CD14-positive monocyte (primary cell): ENCODE measurements around the gene NLRP9. TPM values are rescaled to one million over a fixed set of nuclear protein-coding genes. Genes with fewer than 3 reads are reported as not detected.

Experiments
- DNase-seq, 3 donors: peaks; one replicate each; pipeline ENCODE4 v3.0.0-alpha.2; 2011 to 2022
- H2AFZ ChIP-seq: 2 replicates; pipeline ENCODE4 v1.6.0; 2012; ENCODE audit warnings: mild to moderate bottlenecking, low read depth, low read length, inconsistent platforms; ENCODE audit not compliant: insufficient read depth, poor library complexity, severe bottlenecking
- H3K27ac ChIP-seq, 2 donors: 1 replicate in 1 of 2; 2 replicates in 1 of 2; pipeline ENCODE4 v1.5.1; 2012 to 2013; ENCODE audit warnings: low read length in 2 of 2, control low read depth in 1 of 2, inconsistent platforms in 1 of 2, low read depth in 1 of 2, mild to moderate bottlenecking in 1 of 2
- H3K27me3 ChIP-seq, 2 donors: one replicate each; pipeline versions ENCODE4 v1.6.0 to v1.6.1; 2011 to 2013; ENCODE audit warnings: low read length in 2 of 2; ENCODE audit not compliant: control insufficient read depth in 2 of 2, insufficient read depth in 2 of 2
- H3K36me3 ChIP-seq, 2 donors: replicated peaks in 1 of 2; 1 replicate in 1 of 2; 2 replicates in 1 of 2; pipeline versions ENCODE4 v1.5.1 to v1.6.1; 2012 to 2013; ENCODE audit warnings: low read length in 2 of 2, control low read depth in 1 of 2, inconsistent platforms in 1 of 2, mild to moderate bottlenecking in 1 of 2; ENCODE audit not compliant: insufficient read depth in 2 of 2, control insufficient read depth in 1 of 2
- H3K4me1 ChIP-seq, 2 donors: 1 replicate in 1 of 2; 2 replicates in 1 of 2; pipeline versions ENCODE4 v1.5.1 to v1.6.1; 2012 to 2013; ENCODE audit warnings: low read length in 2 of 2, control low read depth in 1 of 2, inconsistent platforms in 1 of 2, mild to moderate bottlenecking in 1 of 2, moderate library complexity in 1 of 2; ENCODE audit not compliant: insufficient read depth in 2 of 2, control insufficient read depth in 1 of 2
- H3K4me2 ChIP-seq: replicated peaks from 2 replicates; pipeline ENCODE3; 2012; ENCODE audit warnings: low read length, moderate library complexity, mild to moderate bottlenecking; ENCODE audit not compliant: poor library complexity, severe bottlenecking; ENCODE audit errors: extremely low read depth
- H3K4me3 ChIP-seq, 3 experiments: fragments of 200-600 bp in 1 of 3; sonication (generic) in 1 of 3; replicated peaks in 1 of 3; 1 replicate in 2 of 3; 2 replicates in 1 of 3; pipeline ENCODE4 v1.5.1; 2011 to 2013; ENCODE audit warnings: low read length in 3 of 3, mild to moderate bottlenecking in 3 of 3, control low read depth in 2 of 3, low read depth in 2 of 3, inconsistent platforms in 1 of 3, moderate library complexity in 1 of 3
- H3K79me2 ChIP-seq: 2 replicates; pipeline ENCODE4 v1.6.0; 2012; ENCODE audit warnings: mild to moderate bottlenecking, control low read depth, inconsistent platforms, low read length, moderate library complexity; ENCODE audit not compliant: insufficient read depth
- H3K9ac ChIP-seq: 2 replicates; pipeline ENCODE4 v1.6.0; 2017; ENCODE audit warnings: low read length, mild to moderate bottlenecking; ENCODE audit not compliant: insufficient read depth, poor library complexity, severe bottlenecking
- H3K9me3 ChIP-seq, 2 donors: replicated peaks in 1 of 2; 1 replicate in 1 of 2; 2 replicates in 1 of 2; pipeline versions ENCODE4 v1.5.1 to v1.6.1; 2012 to 2013; ENCODE audit warnings: low read length in 2 of 2, control low read depth in 1 of 2; ENCODE audit not compliant: control insufficient read depth in 1 of 2, insufficient read depth in 1 of 2
- H4K20me1 ChIP-seq: 2 replicates; pipeline ENCODE4 v1.6.0; 2012; ENCODE audit warnings: mild to moderate bottlenecking, low read length, control low read depth, moderate library complexity; ENCODE audit not compliant: insufficient read depth
- H3K27ac Mint-ChIP-seq, 7 donors: one replicate each; pipeline ENCODE4 v1.8.0; 2020; ENCODE audit warnings: mild to moderate bottlenecking in 7 of 7, mixed read lengths in 7 of 7, moderate library complexity in 6 of 7, inconsistent platforms in 2 of 7
- H3K27me3 Mint-ChIP-seq, 3 donors: one replicate each; pipeline ENCODE4 v1.8.0; 2021 to 2022; ENCODE audit warnings: low read depth in 3 of 3, mild to moderate bottlenecking in 3 of 3, mixed read lengths in 3 of 3, moderate library complexity in 3 of 3, inconsistent platforms in 1 of 3
- H3K36me3 Mint-ChIP-seq, 2 donors: one replicate each; pipeline ENCODE4 v1.8.0; 2020; ENCODE audit warnings: mixed read lengths in 2 of 2, inconsistent platforms in 1 of 2, mild to moderate bottlenecking in 1 of 2
- H3K4me1 Mint-ChIP-seq: one replicate; pipeline ENCODE4 v1.8.0; 2020; ENCODE audit warnings: mild to moderate bottlenecking, mixed read lengths
- H3K4me3 Mint-ChIP-seq, 2 donors: one replicate each; pipeline ENCODE4 v1.8.0; 2020; ENCODE audit warnings: mild to moderate bottlenecking in 2 of 2, mixed read lengths in 2 of 2, moderate library complexity in 1 of 2
- H3K9me3 Mint-ChIP-seq, 7 donors: one replicate each; pipeline ENCODE4 v1.8.0; 2020 to 2022; ENCODE audit warnings: mixed read lengths in 7 of 7, mild to moderate bottlenecking in 6 of 7, moderate library complexity in 6 of 7, inconsistent platforms in 2 of 7
- CTCF ChIP-seq: fragments of 200-600 bp; IDR thresholded peaks from one replicate; pipeline ENCODE4 v1.8.0; 2022; ENCODE audit warnings: antibody characterized with exemption, mild to moderate bottlenecking
- WGBS: methylation state at CpG from one replicate; pipeline ENCODE4 v1.1.5; 2013; ENCODE audit warnings: missing lambda C conversion rate; ENCODE audit not compliant: insufficient coverage; 5-methylcytosine and 5-hydroxymethylcytosine counted together
- intact Hi-C, 2 donors: fragments of 100-400 bp; cut with micrococcal nuclease; formaldehyde crosslinking; loops; one replicate each; pipeline versions ENCODE4 v1.15.0 to v1.15.1; 2023
- polyA plus RNA-seq, 3 donors: library from polyadenylated mRNA; depleted of rRNA in 1 of 3; unstranded in 2 of 3; stranded (reverse) in 1 of 3; fragments of 300-500 nt in 2 of 3; fragments of >200 nt in 1 of 3; fragmentation: Illumina TruSeq in 2 of 3; gene quantifications; 1 replicate in 2 of 3; 2 replicates in 1 of 3; pipeline ENCODE4 v1.2.3, GENCODE V29; 2012 to 2021

The NLRP9 gene
- polyA plus RNA-seq, 3 donors: not detected

- Histone ChIP-seq H3K36me3 (no peaks in the 10 kb centered on the region), H3K9me3 (peaks cover 23 to 30% of the 10 kb centered on the region in 2 donors), H3K9ac (no peak overlapping the region), H2AFZ (no peak overlapping the region), H3K27me3 (no peaks in the 10 kb centered on the region), H3K4me1 (no peaks in the 10 kb centered on the region), H3K4me2 (no peak overlapping the region), H3K79me2 (no peaks in the 10 kb centered on the region), H3K27ac (no peak overlapping the region), H3K4me3 (no peak overlapping the region), H4K20me1 (no peaks in the 10 kb centered on the region)
- H3K9me3 Mint-ChIP-seq: peaks cover 16 to 38% (median 33%) of the 10 kb centered on the region in 7 donors
- H3K27ac Mint-ChIP-seq: no peak overlapping the region
- WGBS: no CpG with 5 or more reads among the region's 8 CpGs
- DNase-seq: no peak
- no peaks in the 10 kb centered on the region for H3K36me3 Mint-ChIP-seq
- no peak overlapping the region for H3K4me3 Mint-ChIP-seq
- H3K27me3 Mint-ChIP-seq: peaks cover 2 to 3% (median 2%) of the 10 kb centered on the region in 3 donors
- H3K4me1 Mint-ChIP-seq: no peaks in the 10 kb centered on the region
- intact Hi-C loops: no loop called here
- TF ChIP-seq CTCF: no peak
Measured at GRCh38 chr19:55723491-55723890, 14.7 kb downstream of the NLRP9 start.

GRCh38 chr19:55720801-55721200 lies 17.4 kb downstream of the NLRP9 start:
- no peak overlapping the region for H3K4me2 ChIP-seq
- no peaks in the 10 kb centered on the region for H3K36me3 ChIP-seq
- H3K36me3 Mint-ChIP-seq: no peaks in the 10 kb centered on the region
- H3K4me1 Mint-ChIP-seq: no peaks in the 10 kb centered on the region
- peaks cover 19 to 54% (median 41%) of the 10 kb centered on the region in 7 donors for H3K9me3 Mint-ChIP-seq
- no peaks in the 10 kb centered on the region for H3K27me3 ChIP-seq
- H3K4me1 ChIP-seq: no peaks in the 10 kb centered on the region
- no peak for TF ChIP-seq CTCF
- H4K20me1 ChIP-seq: no peaks in the 10 kb centered on the region
- WGBS: no CpG with 5 or more reads among the region's 3 CpGs
- H2AFZ ChIP-seq: no peak overlapping the region
- H3K79me2 ChIP-seq: no peaks in the 10 kb centered on the region
- H3K9ac ChIP-seq: no peak overlapping the region
- no peak overlapping the region for H3K27ac Mint-ChIP-seq
- H3K27ac ChIP-seq: no peak overlapping the region
- H3K4me3 Mint-ChIP-seq: no peak overlapping the region
- H3K4me3 ChIP-seq: no peak overlapping the region
- DNase-seq: no peak
- intact Hi-C loops: no loop called here
- H3K27me3 Mint-ChIP-seq: peaks cover 3 to 11% (median 6%) of the 10 kb centered on the region in 3 donors
- peaks cover 30% of the 10 kb centered on the region in 2 donors for H3K9me3 ChIP-seq
